Gastroesophageal sphincter (tissue), 3 donors: ENCODE data around the gene CCL25.

Source experiments
- POLR2AphosphoS5 ChIP-seq: sonication (generic); formaldehyde crosslinking; IDR thresholded peaks from one replicate; pipeline ENCODE4 v1.6.1; 2017; ENCODE audit warnings: antibody characterized with exemption
- TF ChIP-seq, protein P1 (sequence below), 4 experiments: fragments of 200-600 bp in 2 of 4; fragments of 450-650 bp in 2 of 4; sonication (generic) in 1 of 4; IDR thresholded peaks; one replicate each; pipeline ENCODE4 v1.5.1; 2017 to 2019; ENCODE audit warnings: antibody characterized with exemption in 4 of 4, mild to moderate bottlenecking in 2 of 4, moderate library complexity in 2 of 4

DNA sequence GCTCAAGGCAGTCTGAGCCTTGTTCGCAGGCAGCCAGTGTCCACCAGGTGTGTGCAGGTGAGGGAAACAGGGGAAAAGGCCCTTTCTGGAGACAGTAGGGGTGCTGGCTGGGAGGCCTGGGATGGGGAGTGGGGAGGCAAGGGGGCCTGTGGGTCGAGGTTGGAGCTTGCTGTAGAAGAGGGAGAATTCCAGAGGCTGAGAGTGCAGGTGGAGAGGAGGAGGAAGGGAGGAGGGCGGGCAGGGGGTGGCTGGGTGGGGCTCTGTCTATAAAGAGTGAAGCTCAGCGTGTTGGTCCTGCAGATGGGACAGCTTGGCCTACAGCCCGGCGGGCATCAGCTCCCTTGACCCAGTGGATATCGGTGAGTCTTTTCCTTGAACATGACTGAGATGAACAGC lies at the start of gene CCL25:
- TF ChIP-seq, protein P1, sequence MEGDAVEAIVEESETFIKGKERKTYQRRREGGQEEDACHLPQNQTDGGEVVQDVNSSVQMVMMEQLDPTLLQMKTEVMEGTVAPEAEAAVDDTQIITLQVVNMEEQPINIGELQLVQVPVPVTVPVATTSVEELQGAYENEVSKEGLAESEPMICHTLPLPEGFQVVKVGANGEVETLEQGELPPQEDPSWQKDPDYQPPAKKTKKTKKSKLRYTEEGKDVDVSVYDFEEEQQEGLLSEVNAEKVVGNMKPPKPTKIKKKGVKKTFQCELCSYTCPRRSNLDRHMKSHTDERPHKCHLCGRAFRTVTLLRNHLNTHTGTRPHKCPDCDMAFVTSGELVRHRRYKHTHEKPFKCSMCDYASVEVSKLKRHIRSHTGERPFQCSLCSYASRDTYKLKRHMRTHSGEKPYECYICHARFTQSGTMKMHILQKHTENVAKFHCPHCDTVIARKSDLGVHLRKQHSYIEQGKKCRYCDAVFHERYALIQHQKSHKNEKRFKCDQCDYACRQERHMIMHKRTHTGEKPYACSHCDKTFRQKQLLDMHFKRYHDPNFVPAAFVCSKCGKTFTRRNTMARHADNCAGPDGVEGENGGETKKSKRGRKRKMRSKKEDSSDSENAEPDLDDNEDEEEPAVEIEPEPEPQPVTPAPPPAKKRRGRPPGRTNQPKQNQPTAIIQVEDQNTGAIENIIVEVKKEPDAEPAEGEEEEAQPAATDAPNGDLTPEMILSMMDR (IDR thresholded peaks at IDR 0.05) = no peak
- TF ChIP-seq POLR2AphosphoS5 = no peak
